ENCODE measurements around the gene RBM26.

- TF ChIP-seq CTCF (IDR thresholded peaks at IDR 0.05) = no peak
- no peak for TF ChIP-seq POLR2AphosphoS5 (IDR thresholded peaks at IDR 0.05)
Observed at GRCh38 chr13:79360095-79360494, 46.0 kb downstream of the RBM26 start.

Measured in prostate gland (tissue), 2 donors.